Measurements from ENCODE around the gene TMUB2.
A peak's percentile ranks its signal among the peaks of the same experiment; 100 is the strongest.

Gene TMUB2

DNA sequence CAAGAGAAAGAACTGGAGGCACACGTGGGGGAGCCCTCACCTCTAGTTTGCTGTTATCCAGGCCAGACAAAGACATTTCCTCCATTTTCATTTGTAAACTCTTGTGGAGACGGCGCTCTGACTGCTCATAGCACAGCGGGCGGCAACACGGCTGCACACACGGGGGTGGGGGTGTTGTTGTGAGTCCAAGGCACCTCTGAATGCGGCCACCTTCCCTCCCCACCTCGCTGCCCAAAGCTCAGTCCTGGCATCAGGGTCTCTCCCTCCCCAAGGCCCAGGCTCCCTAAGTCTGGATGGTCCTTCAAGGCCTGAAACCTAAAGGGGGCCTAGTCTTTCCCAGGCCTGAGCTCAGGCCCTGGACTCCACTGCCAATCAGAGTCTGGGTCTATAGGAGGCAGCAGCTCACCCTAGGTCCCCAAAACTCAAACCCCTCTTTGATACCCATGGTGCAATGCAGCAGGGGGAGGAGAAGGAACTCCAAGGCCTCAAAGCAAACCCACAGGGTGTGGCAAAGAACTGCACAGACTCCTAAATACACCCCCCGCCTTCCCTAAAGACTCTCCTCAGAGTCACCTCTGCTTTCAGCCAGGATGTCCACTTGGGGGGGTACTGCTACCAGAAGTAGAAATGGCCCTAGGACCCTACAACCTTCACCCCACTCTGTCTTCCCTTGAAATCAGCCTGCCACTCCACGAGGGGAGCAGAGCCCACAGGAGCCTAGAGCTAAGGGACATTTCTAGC is 11.4 kb downstream of the TMUB2 start:
- peak overlapping the region; percentile 93 for H3K27ac ChIP-seq
- no peaks in the 10 kb centered on the region for H3K27me3 ChIP-seq (ENCODE audit: insufficient read depth, low read depth, severe bottlenecking)
- 0 out of 2 replicates have a peak, but pooled peaks have one; percentile 14 for TF ChIP-seq CTCF (IDR thresholded peaks at IDR 0.05; ENCODE audit: low read depth, low read length)
- peaks cover 47% of the 10 kb centered on the region for H3K36me3 ChIP-seq
- DNase-seq = no peak
- peak overlapping the region; percentile 87 for H3K4me3 ChIP-seq (ENCODE audit: low read depth, low read length)
- H3K9me3 ChIP-seq (ENCODE audit: severe bottlenecking) = no peaks in the 10 kb centered on the region

DNA sequence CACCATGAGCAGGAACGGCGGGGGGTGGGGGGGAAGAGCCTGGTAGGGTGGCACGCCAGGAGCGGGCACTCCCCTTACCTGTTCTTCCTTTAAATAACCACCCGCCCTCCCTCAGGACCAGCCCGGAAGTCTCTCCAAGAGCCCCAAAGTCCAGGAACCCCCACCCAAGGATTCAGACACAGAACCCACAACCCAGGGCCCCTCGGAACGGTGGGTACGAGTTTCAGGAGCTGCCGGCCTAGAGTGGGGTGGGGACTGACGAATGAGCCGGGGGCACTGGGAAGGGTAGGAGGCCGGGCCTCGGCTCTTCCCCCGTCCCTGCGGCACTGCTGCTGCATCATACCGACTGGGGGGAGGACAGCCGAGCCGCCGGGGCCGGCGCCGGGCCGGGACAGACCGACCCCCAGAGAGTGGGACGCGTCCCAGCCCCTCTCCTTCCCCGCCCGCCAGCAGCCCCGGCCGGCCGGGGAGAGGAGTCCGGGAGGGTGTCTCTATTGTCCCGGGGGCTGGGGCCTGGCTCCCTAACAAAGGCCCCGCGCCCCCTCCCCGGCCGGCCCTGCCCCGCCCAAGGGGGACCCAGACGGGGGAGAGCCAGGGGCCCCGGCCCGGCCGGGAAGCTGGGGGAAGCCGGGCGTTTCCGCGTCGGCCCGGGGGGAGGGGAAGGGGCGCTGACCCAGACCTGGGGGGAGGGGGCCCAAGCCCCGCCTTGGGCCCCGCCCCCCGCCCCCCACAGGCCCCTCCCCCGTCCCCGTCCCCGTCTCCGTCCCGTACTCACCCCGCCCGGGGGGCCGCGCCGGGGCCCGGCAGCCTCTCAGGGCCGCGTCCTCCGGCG is 12.2 kb downstream of the TMUB2 start:
- Histone ChIP-seq H3K27me3 (ENCODE audit: insufficient read depth, low read depth, severe bottlenecking) (no peaks in the 10 kb centered on the region), H3K9me3 (ENCODE audit: severe bottlenecking) (no peaks in the 10 kb centered on the region), H3K4me3 (ENCODE audit: low read depth, low read length) (peak overlapping the region; percentile 87), H3K27ac (peak overlapping the region; percentile 93), H3K36me3 (peaks cover 40% of the 10 kb centered on the region)
- peak; percentile 67 for DNase-seq
- TF ChIP-seq CTCF (IDR thresholded peaks at IDR 0.05; ENCODE audit: low read depth, low read length) = no peak

GRCh38 chr17:44199553-44200477 is 13.0 kb downstream of the TMUB2 start, which contains the start of gene ATXN7L3:
TSS of gene ATXN7L3 (minus strand) at chr17:44199884. CDS start at chr17:44198070, 1,814 bp downstream.
- TF ChIP-seq CTCF (IDR thresholded peaks at IDR 0.05; ENCODE audit: low read depth, low read length) = no peak
- H3K27ac ChIP-seq = peak within 1 kb of the TSS; percentile 93
- H3K27me3 ChIP-seq (ENCODE audit: insufficient read depth, low read depth, severe bottlenecking) = no peaks in the 10 kb centered on the region
- H3K9me3 ChIP-seq (ENCODE audit: severe bottlenecking) = no peaks in the 10 kb centered on the region
- DNase-seq = peak; percentile 100
- H3K36me3 ChIP-seq = peaks cover 31% of the 10 kb centered on the region
- H3K4me3 ChIP-seq (ENCODE audit: low read depth, low read length) = peak within 1 kb of the TSS; percentile 87

- Histone ChIP-seq H3K9me3 (ENCODE audit: severe bottlenecking) (no peaks in the 10 kb centered on the region), H3K36me3 (peaks cover 23% of the 10 kb centered on the region), H3K27ac (peak overlapping the region; percentile 89), H3K4me3 (ENCODE audit: low read depth, low read length) (peak overlapping the region; percentile 55), H3K27me3 (ENCODE audit: insufficient read depth, low read depth, severe bottlenecking) (no peaks in the 10 kb centered on the region)
- no peak for TF ChIP-seq CTCF (IDR thresholded peaks at IDR 0.05; ENCODE audit: low read depth, low read length)
- peak; percentile 68 for DNase-seq
Measured at GRCh38 chr17:44200478-44201155, 13.8 kb downstream of the TMUB2 start.

- Histone ChIP-seq H3K4me3 (ENCODE audit: low read depth, low read length) (no peak overlapping the region), H3K27me3 (ENCODE audit: insufficient read depth, low read depth, severe bottlenecking) (no peaks in the 10 kb centered on the region), H3K36me3 (peaks cover 23% of the 10 kb centered on the region), H3K27ac (no peak overlapping the region), H3K9me3 (ENCODE audit: severe bottlenecking) (no peaks in the 10 kb centered on the region)
- no peak for TF ChIP-seq CTCF (IDR thresholded peaks at IDR 0.05; ENCODE audit: low read depth, low read length)
- DNase-seq = no peak
Measured at GRCh38 chr17:44202756-44203155, 16.0 kb downstream of the TMUB2 start.
